ENCODE results near the gene LRRK1. TPM values are rescaled to one million over a fixed set of nuclear protein-coding genes. Genes with fewer than 3 reads are reported as not detected.

Gene LRRK1
- total and polyA plus RNA-seq, 11 donors: 1.3 to 12.7 (median 2.1) TPM

- 85 to 91% (median 91%) methylated on average over 9 of the region's 9 CpGs for WGBS, 4 donors
- H3K36me3 ChIP-seq: peaks cover 0 to 75% (median 6%) of the 10 kb centered on the region in 9 donors
Measured at GRCh38 chr15:101063212-101063611, 144.1 kb downstream of the LRRK1 start.

GRCh38 chr15:101063891-101064794, 145.0 kb downstream of the LRRK1 start:
- Histone ChIP-seq H3K4me3 (no peak overlapping the region), H3K36me3 (peaks cover 0 to 71% (median 6%) of the 10 kb centered on the region in 9 donors)
- peak; percentile 35 to 69 (median 66) for ATAC-seq

More at GRCh38 chr15:101063212-101063611, 144.1 kb downstream of the LRRK1 start:
- no peaks in the 10 kb centered on the region for H3K27me3 ChIP-seq
- intact Hi-C loops (cut with DNase I): no loop called here
- DNase-seq: peak in 1 of 5 donors; percentile 9
- ATAC-seq: no peak
- H3K27ac ChIP-seq: no peak overlapping the region
- peaks cover 0 to 22% (median 8%) of the 10 kb centered on the region in 12 donors for H3K4me1 ChIP-seq
- no peak for TF ChIP-seq POLR2A (IDR thresholded peaks at IDR 0.05)
- TF ChIP-seq, protein P1, sequence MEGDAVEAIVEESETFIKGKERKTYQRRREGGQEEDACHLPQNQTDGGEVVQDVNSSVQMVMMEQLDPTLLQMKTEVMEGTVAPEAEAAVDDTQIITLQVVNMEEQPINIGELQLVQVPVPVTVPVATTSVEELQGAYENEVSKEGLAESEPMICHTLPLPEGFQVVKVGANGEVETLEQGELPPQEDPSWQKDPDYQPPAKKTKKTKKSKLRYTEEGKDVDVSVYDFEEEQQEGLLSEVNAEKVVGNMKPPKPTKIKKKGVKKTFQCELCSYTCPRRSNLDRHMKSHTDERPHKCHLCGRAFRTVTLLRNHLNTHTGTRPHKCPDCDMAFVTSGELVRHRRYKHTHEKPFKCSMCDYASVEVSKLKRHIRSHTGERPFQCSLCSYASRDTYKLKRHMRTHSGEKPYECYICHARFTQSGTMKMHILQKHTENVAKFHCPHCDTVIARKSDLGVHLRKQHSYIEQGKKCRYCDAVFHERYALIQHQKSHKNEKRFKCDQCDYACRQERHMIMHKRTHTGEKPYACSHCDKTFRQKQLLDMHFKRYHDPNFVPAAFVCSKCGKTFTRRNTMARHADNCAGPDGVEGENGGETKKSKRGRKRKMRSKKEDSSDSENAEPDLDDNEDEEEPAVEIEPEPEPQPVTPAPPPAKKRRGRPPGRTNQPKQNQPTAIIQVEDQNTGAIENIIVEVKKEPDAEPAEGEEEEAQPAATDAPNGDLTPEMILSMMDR (IDR thresholded peaks at IDR 0.05): no peak
- H3K9me3 ChIP-seq: peaks cover 0 to 2% (median 0%) of the 10 kb centered on the region in 12 donors
- H3K4me3 ChIP-seq: no peak overlapping the region

GRCh38 chr15:101064795-101065569, 145.8 kb downstream of the LRRK1 start:
- ATAC-seq (no peak), DNase-seq (peak in 1 of 5 donors; percentile 25)
- Histone ChIP-seq H3K4me3 (no peak overlapping the region), H3K4me1 (peaks cover 0 to 39% (median 14%) of the 10 kb centered on the region in 12 donors), H3K9me3 (no peaks in the 10 kb centered on the region), H3K36me3 (peaks cover 0 to 63% (median 4%) of the 10 kb centered on the region in 9 donors), H3K27me3 (no peaks in the 10 kb centered on the region), H3K27ac (peak overlapping the region in 1 of 12 donors; percentile 29)
- intact Hi-C loops (cut with DNase I): loop anchor here in 1 of 10 donors (5.0 kb wide), 1 partner anchor 38 kb away; no protein-coding TSS in a partner anchor
- WGBS, 4 donors: 93 to 96% (median 95%) methylated on average over 13 to 19 of the region's 19 CpGs
- TF ChIP-seq POLR2A (IDR thresholded peaks at IDR 0.05): no peak
- TF ChIP-seq, protein P1 (IDR thresholded peaks at IDR 0.05): no peak

More at GRCh38 chr15:101063891-101064794, 145.0 kb downstream of the LRRK1 start:
- Histone ChIP-seq H3K9me3 (peaks cover 0 to 2% (median 0%) of the 10 kb centered on the region in 12 donors), H3K27me3 (no peaks in the 10 kb centered on the region), H3K4me1 (peaks cover 0 to 31% (median 12%) of the 10 kb centered on the region in 12 donors), H3K27ac (peak overlapping the region in 1 of 12 donors; percentile 29)
- peak in 4 of 5 donors; percentile 14 to 76 (median 33) for DNase-seq
- intact Hi-C loops (cut with DNase I): no loop called here
- 58 to 69% (median 66%) methylated on average over 23 to 30 of the region's 30 CpGs for WGBS, 4 donors
- TF ChIP-seq, protein P1 (IDR thresholded peaks at IDR 0.05): no peak
- TF ChIP-seq POLR2A (IDR thresholded peaks at IDR 0.05): no peak
